Liver (tissue), 9 donors: ENCODE measurements around the gene MRPL9. TPM values are rescaled to one million over a fixed set of nuclear protein-coding genes. Genes with fewer than 3 reads are reported as not detected.
"Not testable (repeated sequence)": the region's sequence is repeated elsewhere in the genome, so short reads cannot be mapped to it uniquely, and the experiment has no call there.

Experiments
- DNase-seq: peaks from one replicate; pipeline ENCODE4 v3.0.0-alpha.2; 2017; ENCODE audit warnings: low spot score
- H3K27ac ChIP-seq, 2 donors: one replicate each; pipeline ENCODE4 v1.7.0; 2013; ENCODE audit warnings: inconsistent platforms in 2 of 2, low read length in 2 of 2, control low read depth in 1 of 2, low read depth in 1 of 2, mild to moderate bottlenecking in 1 of 2
- H3K27me3 ChIP-seq, 4 donors: one replicate each; pipeline versions ENCODE4 v1.6.1 to v1.7.0; 2013; ENCODE audit warnings: low read length in 3 of 4, inconsistent platforms in 1 of 4, mild to moderate bottlenecking in 1 of 4, moderate library complexity in 1 of 4; ENCODE audit not compliant: control insufficient read depth in 4 of 4, insufficient read depth in 4 of 4
- H3K36me3 ChIP-seq, 4 donors: one replicate each; pipeline versions ENCODE4 v1.6.1 to v1.7.0; 2013; ENCODE audit warnings: low read length in 3 of 4, mild to moderate bottlenecking in 3 of 4, low read depth in 1 of 4, moderate library complexity in 1 of 4; ENCODE audit not compliant: control insufficient read depth in 4 of 4, insufficient read depth in 3 of 4
- H3K4me1 ChIP-seq, 4 donors: one replicate each; pipeline versions ENCODE4 v1.6.1 to v1.7.0; 2013; ENCODE audit warnings: low read length in 3 of 4, mild to moderate bottlenecking in 3 of 4, moderate library complexity in 1 of 4; ENCODE audit not compliant: control insufficient read depth in 4 of 4, insufficient read depth in 4 of 4
- H3K4me3 ChIP-seq, 3 donors: one replicate each; pipeline versions ENCODE4 v1.6.1 to v1.7.0; 2013; ENCODE audit warnings: low read length in 3 of 3, control low read depth in 1 of 3, low read depth in 1 of 3, mild to moderate bottlenecking in 1 of 3
- H3K9ac ChIP-seq, 2 donors: one replicate each; pipeline ENCODE4 v1.7.0; 2013; ENCODE audit warnings: low read length in 2 of 2, mild to moderate bottlenecking in 2 of 2, moderate library complexity in 2 of 2, control low read depth in 1 of 2, low read depth in 1 of 2
- H3K9me3 ChIP-seq, 4 donors: one replicate each; pipeline versions ENCODE4 v1.6.1 to v1.7.0; 2013; ENCODE audit warnings: low read length in 3 of 4; ENCODE audit not compliant: control insufficient read depth in 4 of 4
- EGR1 ChIP-seq, 2 donors: IDR thresholded peaks; 2 replicates each; pipeline ENCODE4 v1.6.1; 2016 to 2018; ENCODE audit warnings: antibody characterized with exemption in 2 of 2, low read depth in 2 of 2
- FOXA2 ChIP-seq: IDR thresholded peaks from 2 replicates; pipeline ENCODE4 v1.6.1; 2016; ENCODE audit warnings: antibody characterized with exemption
- GABPA ChIP-seq, 2 donors: IDR thresholded peaks in 1 of 2; conservative IDR thresholded peaks in 1 of 2; 2 replicates each; pipeline ENCODE4 v1.6.1; 2016; ENCODE audit warnings: antibody characterized with exemption in 2 of 2, mild to moderate bottlenecking in 1 of 2, moderate library complexity in 1 of 2
- HNF4A ChIP-seq, 2 donors: conservative IDR thresholded peaks; 2 replicates each; pipeline ENCODE4 v1.6.1; 2016; ENCODE audit warnings: antibody characterized with exemption in 2 of 2, mild to moderate bottlenecking in 2 of 2
- MAX ChIP-seq: IDR thresholded peaks from 2 replicates; pipeline ENCODE4 v1.6.1; 2016; ENCODE audit warnings: antibody characterized with exemption
- NR2F2 ChIP-seq: IDR thresholded peaks from 2 replicates; pipeline ENCODE4 v1.6.1; 2016; ENCODE audit warnings: antibody characterized with exemption
- RAD21 ChIP-seq, 2 donors: IDR thresholded peaks; 2 replicates each; pipeline ENCODE4 v1.6.1; 2016; ENCODE audit warnings: antibody characterized with exemption in 2 of 2, mild to moderate bottlenecking in 2 of 2
- SP1 ChIP-seq: IDR thresholded peaks from 2 replicates; pipeline ENCODE4 v1.6.1; 2018; ENCODE audit warnings: antibody characterized with exemption, mild to moderate bottlenecking
- YY1 ChIP-seq: IDR thresholded peaks from 2 replicates; pipeline ENCODE4 v1.6.1; 2016; ENCODE audit warnings: antibody characterized with exemption, mild to moderate bottlenecking
- ZBTB33 ChIP-seq: IDR thresholded peaks from 2 replicates; pipeline ENCODE4 v1.6.1; 2016; ENCODE audit warnings: antibody characterized with exemption
- WGBS: extraction: QIAGEN DNeasy Blood & Tissue Kit; methylation state at CpG from one replicate; pipeline ENCODE4 v1.1.7; 2013; 5-methylcytosine and 5-hydroxymethylcytosine counted together
- polyA plus RNA-seq, 2 donors: library from polyadenylated mRNA; stranded (reverse) in 1 of 2; unstranded in 1 of 2; fragments of 200-250 nt in 1 of 2; fragments of >200 nt in 1 of 2; fragmentation: Nextera tagmentation in 1 of 2; extraction: Ambion mirVana in 1 of 2; gene quantifications; one replicate each; pipeline versions ENCODE4 v1.2.1 to v1.2.3, GENCODE V29; 2013 to 2015
- total RNA-seq, 2 donors: library from RNA; depleted of rRNA; stranded (reverse); fragments of >200 nt; gene quantifications; one replicate each; pipeline ENCODE4 v1.2.3, GENCODE V29; 2014
- donor health status: healthy.
- donor health status: healthy.
- donor health status: healthy.
- donor health status: healthy.
- donor health status: healthy.

MRPL9 gene
- total and polyA plus RNA-seq, 4 donors: 22.5 to 43.5 (median 31.6) TPM

- TF ChIP-seq ZBTB33: no peak
- TF ChIP-seq HNF4A (conservative IDR thresholded peaks at IDR 0.05): no peak
- TF ChIP-seq SP1: no peak
- no peak for TF ChIP-seq RAD21 (IDR thresholded peaks at IDR 0.05)
- no peak for TF ChIP-seq EGR1 (IDR thresholded peaks at IDR 0.05; ENCODE audit: low read depth in 2 of 2)
These were observed 11.1 kb upstream of the MRPL9 start (continued) for GRCh38 chr1:151774256-151774922.

GRCh38 chr1:151773702-151774101 is 10.4 kb upstream of the MRPL9 start:
- TF ChIP-seq GABPA (IDR thresholded peaks at IDR 0.05 in 1 of 2, conservative IDR thresholded peaks at IDR 0.05 in 1 of 2): no peak
- TF ChIP-seq ZBTB33: no peak
- TF ChIP-seq MAX: no peak
- no peak for TF ChIP-seq NR2F2
- TF ChIP-seq SP1: no peak
- no peak for TF ChIP-seq FOXA2
- TF ChIP-seq YY1: no peak
- Histone ChIP-seq H3K36me3 (peaks cover 0 to 14% (median 2%) of the 10 kb centered on the region in 4 donors), H3K4me1 (peaks cover 0 to 4% (median 1%) of the 10 kb centered on the region in 4 donors), H3K4me3 (no peak overlapping the region), H3K9ac (no peak overlapping the region), H3K27me3 (no peaks in the 10 kb centered on the region), H3K27ac (no peak overlapping the region), H3K9me3 (no peaks in the 10 kb centered on the region)
- WGBS: 86% methylated on average over 5 of the region's 5 CpGs
- no peak for DNase-seq

GRCh38 chr1:151769270-151769669 is 6.0 kb upstream of the MRPL9 start:
- not testable (repeated sequence) for H3K27me3 ChIP-seq, H3K4me3 ChIP-seq, H3K4me1 ChIP-seq, H3K9me3 ChIP-seq, H3K27ac ChIP-seq, DNase-seq, H3K9ac ChIP-seq, H3K36me3 ChIP-seq
- WGBS: 90% methylated on average over 34 of the region's 34 CpGs

GRCh38 chr1:151768351-151769066 is 5.2 kb upstream of the MRPL9 start:
- not testable (repeated sequence) for H3K27ac ChIP-seq, H3K27me3 ChIP-seq, H3K36me3 ChIP-seq, H3K4me1 ChIP-seq, H3K9me3 ChIP-seq, DNase-seq, H3K9ac ChIP-seq, H3K4me3 ChIP-seq
- 47% methylated on average over 2 of the region's 7 CpGs for WGBS
